GM23248 (cell line): Measurements from ENCODE around the gene RGS13. TPM values are rescaled to one million over a fixed set of nuclear protein-coding genes. Genes with fewer than 3 reads are reported as not detected.
"Not testable (repeated sequence)": the region's sequence is repeated elsewhere in the genome, so short reads cannot be mapped to it uniquely, and the experiment has no call there.

Experiments
- DNase-seq: peaks from one replicate; pipeline ENCODE4 v3.0.0-alpha.2; 2015
- H2AFZ ChIP-seq: fragments of 200-600 bp; sonication (generic); 2 replicates; pipeline ENCODE4 v1.6.1; 2016; ENCODE audit warnings: antibody characterized with exemption
- H3F3A ChIP-seq: fragments of 200-600 bp; sonication (generic); 2 replicates; pipeline ENCODE4 v1.6.1; 2016; ENCODE audit warnings: mild to moderate bottlenecking, antibody characterized with exemption, mixed run types; ENCODE audit not compliant: insufficient read depth
- H3K27ac ChIP-seq: fragments of 200-600 bp; sonication (generic); 2 replicates; pipeline ENCODE4 v1.5.1; 2016; ENCODE audit warnings: mild to moderate bottlenecking
- H3K27me3 ChIP-seq: fragments of 200-600 bp; sonication (generic); replicated peaks from 2 replicates; pipeline ENCODE4 v1.6.1; 2016; ENCODE audit warnings: mild to moderate bottlenecking; ENCODE audit not compliant: insufficient read depth
- H3K36me3 ChIP-seq: fragments of 200-600 bp; sonication (generic); 2 replicates; pipeline ENCODE4 v1.6.1; 2016; ENCODE audit warnings: low read depth, mild to moderate bottlenecking
- H3K4me1 ChIP-seq: fragments of 200-600 bp; sonication (generic); 2 replicates; pipeline ENCODE4 v1.6.1; 2016; ENCODE audit warnings: mild to moderate bottlenecking; ENCODE audit not compliant: insufficient read depth
- H3K4me2 ChIP-seq: fragments of 200-600 bp; sonication (generic); one replicate; pipeline ENCODE4 v1.6.1; 2016; ENCODE audit warnings: mild to moderate bottlenecking; ENCODE audit not compliant: unreplicated experiment
- H3K4me3 ChIP-seq: fragments of 200-600 bp; sonication (generic); 2 replicates; pipeline ENCODE4 v1.5.1; 2016; ENCODE audit warnings: mild to moderate bottlenecking
- H3K79me2 ChIP-seq: fragments of 200-600 bp; sonication (generic); 2 replicates; pipeline ENCODE4 v1.6.1; 2016; ENCODE audit warnings: mild to moderate bottlenecking; ENCODE audit not compliant: insufficient read depth
- H3K9ac ChIP-seq: fragments of 200-600 bp; sonication (generic); 2 replicates; pipeline ENCODE4 v1.6.1; 2016; ENCODE audit warnings: mild to moderate bottlenecking
- H3K9me2 ChIP-seq: fragments of 200-600 bp; sonication (generic); 2 replicates; pipeline ENCODE4 v1.6.1; 2016; ENCODE audit warnings: mixed run types, mild to moderate bottlenecking, moderate library complexity; ENCODE audit not compliant: insufficient read depth
- H3K9me3 ChIP-seq: fragments of 200-600 bp; sonication (generic); one replicate; pipeline ENCODE4 v1.6.1; 2017; ENCODE audit warnings: low read depth
- H4K20me1 ChIP-seq: fragments of 200-600 bp; sonication (generic); 2 replicates; pipeline ENCODE4 v1.6.0; 2016; ENCODE audit not compliant: insufficient read depth
- EZH2 ChIP-seq: fragments of 200-600 bp; sonication (generic); IDR thresholded peaks from 2 replicates; pipeline ENCODE4 v1.6.1; 2018; ENCODE audit warnings: antibody characterized with exemption, mild to moderate bottlenecking; ENCODE audit not compliant: insufficient read depth, poor library complexity, severe bottlenecking
- EZH2phosphoT487 ChIP-seq: fragments of 200-600 bp; sonication (generic); IDR thresholded peaks from 2 replicates; pipeline ENCODE4 v1.6.1; 2018; ENCODE audit warnings: antibody characterized with exemption, moderate library complexity, mild to moderate bottlenecking, low read depth; ENCODE audit not compliant: insufficient read depth
- WGBS, 2 experiments: methylation state at CpG; one replicate each; pipeline ENCODE4 v1.1.6; 2015 to 2017; ENCODE audit warnings: low lambda C conversion rate in 2 of 2, low coverage in 1 of 2; ENCODE audit errors: missing lambda C conversion rate in 2 of 2; 5-methylcytosine and 5-hydroxymethylcytosine counted together
- in situ Hi-C: fragments of 300-500 bp; cut with MboI; formaldehyde crosslinking; loops from 2 replicates; pipeline ENCODE4 v1.15.0; 2020
- polyA plus RNA-seq: library from polyadenylated mRNA; unstranded; fragments of >200 nt; fragmentation: Nextera tagmentation; extraction: Ambion mirVana; gene quantifications from 2 replicates; pipeline ENCODE4 v1.2.1, GENCODE V29; 2016
- total RNA-seq: library from RNA; depleted of rRNA; stranded (reverse); fragments of >200 nt; shearing (Covaris generic); gene quantifications from 2 replicates; pipeline ENCODE4 v1.2.3, GENCODE V29; 2014

Gene RGS13
- total and polyA plus RNA-seq, 2 experiments from 2014 or later = not detected

DNA sequence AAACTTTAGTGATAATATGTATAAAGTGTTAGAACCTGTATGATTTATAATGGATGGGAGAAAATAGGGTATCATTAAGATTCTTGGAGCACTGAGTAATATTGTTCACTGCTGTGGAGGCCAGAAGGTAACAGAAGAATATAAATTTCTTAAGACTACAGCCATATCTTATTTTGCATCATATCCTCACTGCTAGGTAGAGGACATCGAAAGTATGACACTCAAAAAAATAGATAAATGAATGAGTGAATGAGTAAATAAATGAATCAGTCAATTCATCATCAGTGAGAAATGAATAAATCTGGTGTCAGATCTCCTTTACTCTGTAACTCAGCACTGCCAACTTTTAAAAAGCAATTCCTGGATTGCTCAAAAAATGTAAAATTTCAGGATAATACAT lies 33.2 kb downstream of the RGS13 start:
- H3K9ac ChIP-seq = no peak overlapping the region
- no peaks in the 10 kb centered on the region for H3F3A ChIP-seq
- H3K36me3 ChIP-seq = no peaks in the 10 kb centered on the region
- H3K4me1 ChIP-seq = no peaks in the 10 kb centered on the region
- H3K4me2 ChIP-seq = no peak overlapping the region
- H3K27ac ChIP-seq = no peak overlapping the region
- no peaks in the 10 kb centered on the region for H3K9me3 ChIP-seq
- 71% methylated on average over 1 of the region's 1 CpG for WGBS, 2 experiments
- no peaks in the 10 kb centered on the region for H3K9me2 ChIP-seq
- TF ChIP-seq EZH2 (no peak), EZH2phosphoT487 (no peak)
- in situ Hi-C loops = no loop called here
- H3K4me3 ChIP-seq = no peak overlapping the region
- DNase-seq = no peak
- no peaks in the 10 kb centered on the region for H3K79me2 ChIP-seq
- no peaks in the 10 kb centered on the region for H4K20me1 ChIP-seq
- no peaks in the 10 kb centered on the region for H3K27me3 ChIP-seq
- H2AFZ ChIP-seq = no peak overlapping the region

DNA sequence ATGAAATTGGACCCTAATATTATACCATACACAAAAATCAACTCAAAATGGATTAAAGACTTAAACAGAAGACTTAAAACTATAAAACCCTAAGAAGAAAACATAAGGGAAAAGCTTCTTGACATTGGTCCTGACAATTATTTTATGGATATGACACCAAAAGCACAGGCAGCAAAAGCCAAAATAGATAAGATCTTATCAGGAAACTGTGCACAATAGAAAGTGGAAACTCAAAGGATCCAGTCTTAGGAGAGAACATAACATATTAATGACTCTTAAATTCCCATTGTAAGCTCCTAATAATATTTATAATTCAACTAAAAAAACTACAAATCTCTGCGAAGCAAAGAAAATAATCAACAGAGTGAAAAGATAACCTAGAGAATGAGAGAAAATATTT lies 39.8 kb downstream of the RGS13 start:
- Histone ChIP-seq H3K27me3 (no peaks in the 10 kb centered on the region), H3K9me3 (no peaks in the 10 kb centered on the region), H4K20me1 (no peaks in the 10 kb centered on the region), H3K9ac (no peak overlapping the region), H3K9me2 (no peaks in the 10 kb centered on the region), H3K4me2 (no peak overlapping the region), H3K79me2 (no peaks in the 10 kb centered on the region), H3F3A (no peaks in the 10 kb centered on the region), H2AFZ (no peak overlapping the region), H3K4me3 (no peak overlapping the region), H3K27ac (no peak overlapping the region), H3K36me3 (no peaks in the 10 kb centered on the region), H3K4me1 (0 out of 2 replicates have a peak, but pooled peaks cover 4% of the 10 kb centered on the region)
- 87 to 93% methylated on average over 1 of the region's 1 CpG for WGBS, 2 experiments
- TF ChIP-seq EZH2phosphoT487 (no peak), EZH2 (no peak)
- in situ Hi-C loops = no loop called here
- no peak for DNase-seq

DNA sequence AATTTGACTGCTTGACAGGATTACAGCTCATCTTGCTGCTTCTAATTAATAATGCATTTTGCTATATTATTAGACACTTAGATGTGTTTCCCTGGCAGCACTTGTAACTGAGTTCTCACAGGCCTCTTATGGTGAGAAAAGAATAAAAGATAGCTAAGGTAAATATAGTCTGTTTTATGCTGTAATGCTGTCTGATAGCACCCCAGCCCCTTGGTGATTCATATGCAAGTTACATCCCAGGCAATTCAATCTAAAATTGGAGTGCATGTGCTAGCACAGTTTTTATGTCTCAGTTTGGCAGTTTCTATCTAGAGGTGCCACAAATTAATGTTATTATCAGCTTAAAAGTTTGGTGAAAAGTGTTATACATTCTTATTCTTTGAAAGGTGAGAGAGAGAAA lies 42.2 kb downstream of the RGS13 start:
- no peak overlapping the region for H3K4me3 ChIP-seq
- H3K4me1 ChIP-seq = 0 out of 2 replicates have a peak, but pooled peaks cover 4% of the 10 kb centered on the region
- no peaks in the 10 kb centered on the region for H3K27me3 ChIP-seq
- H3K9me2 ChIP-seq = no peaks in the 10 kb centered on the region
- no peaks in the 10 kb centered on the region for H3F3A ChIP-seq
- no peak overlapping the region for H2AFZ ChIP-seq
- H3K9ac ChIP-seq = no peak overlapping the region
- no peaks in the 10 kb centered on the region for H3K36me3 ChIP-seq
- H3K9me3 ChIP-seq = no peaks in the 10 kb centered on the region
- in situ Hi-C loops = no loop called here
- H3K4me2 ChIP-seq = no peak overlapping the region
- no peaks in the 10 kb centered on the region for H3K79me2 ChIP-seq
- H3K27ac ChIP-seq = no peak overlapping the region
- H4K20me1 ChIP-seq = no peaks in the 10 kb centered on the region
- TF ChIP-seq EZH2phosphoT487 = no peak
- no peak for TF ChIP-seq EZH2
- DNase-seq = no peak

DNA sequence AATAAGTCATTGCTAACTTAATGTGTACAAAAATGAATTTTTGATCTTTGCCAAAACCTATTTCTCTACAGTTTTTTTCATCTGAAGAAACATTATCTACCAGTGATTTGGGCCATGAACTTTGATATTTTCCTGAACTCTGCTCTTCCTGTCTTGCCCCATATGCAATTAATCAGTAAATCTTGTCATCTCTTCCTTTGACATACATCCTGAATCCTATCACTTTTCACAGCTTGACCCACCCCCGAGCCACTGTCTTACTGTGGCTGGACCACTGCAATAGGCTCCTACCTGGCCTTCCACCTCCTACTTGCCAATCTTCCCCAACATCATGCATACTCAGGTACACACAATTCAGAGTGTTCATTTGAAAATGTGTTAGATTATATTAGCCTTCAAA lies 46.4 kb downstream of the RGS13 start:
- Histone ChIP-seq H3K27me3 (no peaks in the 10 kb centered on the region), H3K9me2 (no peaks in the 10 kb centered on the region), H2AFZ (no peak overlapping the region), H3K27ac (no peak overlapping the region), H3K4me1 (no peaks in the 10 kb centered on the region), H3F3A (no peaks in the 10 kb centered on the region), H3K36me3 (no peaks in the 10 kb centered on the region), H4K20me1 (no peaks in the 10 kb centered on the region), H3K9me3 (no peaks in the 10 kb centered on the region), H3K4me3 (no peak overlapping the region), H3K9ac (no peak overlapping the region), H3K4me2 (no peak overlapping the region), H3K79me2 (no peaks in the 10 kb centered on the region)
- 60 to 85% methylated on average over 1 of the region's 1 CpG for WGBS, 2 experiments
- TF ChIP-seq EZH2 (no peak), EZH2phosphoT487 (no peak)
- no peak for DNase-seq
- in situ Hi-C loops = no loop called here

DNA sequence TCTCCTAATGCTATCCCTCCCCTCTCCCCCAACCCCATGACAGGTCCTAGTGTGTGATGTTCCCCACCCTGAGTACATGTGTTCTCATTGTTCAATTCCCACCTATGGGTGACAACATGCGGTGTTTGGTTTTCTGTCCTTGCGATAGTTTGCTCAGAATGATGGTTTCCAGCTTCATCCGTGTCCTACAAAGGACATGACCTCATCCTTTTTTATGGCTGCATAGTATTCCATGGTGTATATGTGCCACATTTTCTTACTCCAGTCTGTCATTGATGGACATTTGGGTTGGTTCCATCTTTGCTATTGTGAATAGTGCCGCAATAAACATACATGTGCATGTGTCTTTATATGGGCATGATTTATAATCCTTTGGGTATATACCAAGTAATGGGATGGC lies 47.1 kb downstream of the RGS13 start:
- H3K79me2 ChIP-seq, H3K4me1 ChIP-seq, H3K4me3 ChIP-seq, H3F3A ChIP-seq, in situ Hi-C loops, H3K9ac ChIP-seq, H3K4me2 ChIP-seq, H3K36me3 ChIP-seq, H3K9me2 ChIP-seq, H3K9me3 ChIP-seq, H2AFZ ChIP-seq, DNase-seq, H3K27me3 ChIP-seq, H3K27ac ChIP-seq, H4K20me1 ChIP-seq: not testable (repeated sequence)
- WGBS, 2 experiments = 86 to 92% methylated on average over 4 of the region's 4 CpGs
